ENCODE measurements around the gene BMP4. TPM values are rescaled to one million over a fixed set of nuclear protein-coding genes. Genes with fewer than 3 reads are reported as not detected.
"Not testable (repeated sequence)": the region's sequence is repeated elsewhere in the genome, so short reads cannot be mapped to it uniquely, and the experiment has no call there.

BMP4 gene
- total and polyA plus RNA-seq, 10 donors = 1.0 to 8.9 (median 3.9) TPM

GRCh38 chr14:53990978-53991377, 34.4 kb upstream of the BMP4 start:
- peaks cover 0 to 14% (median 9%) of the 10 kb centered on the region in 8 donors for H3K9me3 ChIP-seq
- no peak overlapping the region for H3K27ac ChIP-seq
- intact Hi-C loops (cut with DNase I; ENCODE audit: low total_unique reads) = no loop called here
- no peaks in the 10 kb centered on the region for H3K27me3 ChIP-seq (replicated peaks in 1 of 7)
- no peaks in the 10 kb centered on the region for H3K4me1 ChIP-seq
- DNase-seq = no peak
- WGBS, 5 donors = 42 to 91% (median 45%) methylated on average over 2 of the region's 2 CpGs
- H3K36me3 ChIP-seq = no peaks in the 10 kb centered on the region
- H3K4me3 ChIP-seq = no peak overlapping the region
- TF ChIP-seq CTCF (IDR thresholded peaks at IDR 0.05 in 8 of 11, conservative IDR thresholded peaks at IDR 0.05 in 3 of 11) (no peak), POLR2AphosphoS5 (IDR thresholded peaks at IDR 0.05) (no peak), POLR2A (IDR thresholded peaks at IDR 0.05) (no peak)

- H3K27ac ChIP-seq; H3K27me3 ChIP-seq (replicated peaks in 1 of 7); intact Hi-C loops (cut with DNase I; ENCODE audit: low total_unique reads); H3K4me1 ChIP-seq; H3K4me3 ChIP-seq; H3K36me3 ChIP-seq; DNase-seq: not testable (repeated sequence)
- peaks cover 0 to 36% (median 33%) of the 10 kb centered on the region in 8 donors for H3K9me3 ChIP-seq
- 69 to 84% (median 75%) methylated on average over 3 of the region's 3 CpGs for WGBS, 5 donors
Observed at GRCh38 chr14:53986718-53987117, 30.1 kb upstream of the BMP4 start.

- 72 to 99% (median 95%) methylated on average over 2 of the region's 2 CpGs for WGBS, 5 donors
- H3K4me3 ChIP-seq; intact Hi-C loops (cut with DNase I; ENCODE audit: low total_unique reads): not testable (repeated sequence)
Observed at GRCh38 chr14:53984958-53985357, 28.3 kb upstream of the BMP4 start.

GRCh38 chr14:53983112-53983511, 26.5 kb upstream of the BMP4 start:
- Histone ChIP-seq H3K4me1 (no peaks in the 10 kb centered on the region), H3K9me3 (peaks cover 0 to 36% (median 33%) of the 10 kb centered on the region in 8 donors), H3K27me3 (replicated peaks in 1 of 7) (no peaks in the 10 kb centered on the region), H3K27ac (no peak overlapping the region), H3K36me3 (no peaks in the 10 kb centered on the region), H3K4me3 (no peak overlapping the region)
- no peak for DNase-seq
- TF ChIP-seq POLR2AphosphoS5 (IDR thresholded peaks at IDR 0.05) (no peak), CTCF (IDR thresholded peaks at IDR 0.05 in 8 of 11, conservative IDR thresholded peaks at IDR 0.05 in 3 of 11) (no peak), POLR2A (IDR thresholded peaks at IDR 0.05) (no peak)
- intact Hi-C loops (cut with DNase I; ENCODE audit: low total_unique reads) = no loop called here

More at GRCh38 chr14:53984958-53985357, 28.3 kb upstream of the BMP4 start:
- H3K36me3 ChIP-seq; H3K27me3 ChIP-seq (replicated peaks in 1 of 7); DNase-seq; H3K4me1 ChIP-seq; H3K27ac ChIP-seq: not testable (repeated sequence)
- peaks cover 0 to 36% (median 33%) of the 10 kb centered on the region in 8 donors for H3K9me3 ChIP-seq

- 69 to 82% (median 75%) methylated on average over 2 of the region's 2 CpGs for WGBS, 5 donors
- Histone ChIP-seq H3K27ac (no peak overlapping the region), H3K4me1 (no peaks in the 10 kb centered on the region), H3K27me3 (replicated peaks in 1 of 7) (no peaks in the 10 kb centered on the region), H3K36me3 (no peaks in the 10 kb centered on the region), H3K4me3 (no peak overlapping the region), H3K9me3 (peaks cover 0 to 36% (median 33%) of the 10 kb centered on the region in 8 donors)
- no peak for DNase-seq
- intact Hi-C loops (cut with DNase I; ENCODE audit: low total_unique reads) = no loop called here
- TF ChIP-seq POLR2AphosphoS5 (IDR thresholded peaks at IDR 0.05) (no peak), CTCF (IDR thresholded peaks at IDR 0.05 in 8 of 11, conservative IDR thresholded peaks at IDR 0.05 in 3 of 11) (no peak), POLR2A (IDR thresholded peaks at IDR 0.05) (no peak)
Observed at GRCh38 chr14:53982546-53982945, 25.9 kb upstream of the BMP4 start.
